HCT116 (cell line): ENCODE measurements around the gene KLHL6. TPM values are rescaled to one million over a fixed set of nuclear protein-coding genes. Genes with fewer than 3 reads are reported as not detected.

Experiments used
- ATAC-seq: fragments of 200-7000 bp; cut with Tn5 transposase; 2 replicates; pipeline ENCODE4 v1.9.1; 2020; ENCODE audit warnings: mild to moderate bottlenecking, moderate library complexity
- BruUV-seq: library from RNA; stranded (reverse); fragments of 400-500 nt; replicated peaks from 2 replicates; lab custom pipeline; 2021; lab: Mats Ljungman, UMichigan
- CTCF ChIA-PET: fragments of 300-600 bp; sonication (Branson Sonifier 250); formaldehyde crosslinking; loops from one replicate; lab custom pipeline; 2021; ENCODE audit warnings: antibody characterized with exemption; lab: Charles Lee
- POLR2A ChIA-PET: fragments of 300-600, 350-600 bp; sonication (Branson Sonifier 250); formaldehyde crosslinking; loops from one replicate; lab custom pipeline; 2021; ENCODE audit warnings: antibody characterized with exemption; lab: Charles Lee
- RAD21 ChIA-PET, 2 experiments: fragments of 300-600 bp; sonication (Branson Sonifier 250); formaldehyde crosslinking; loops; one replicate each; lab custom pipeline; 2023; ENCODE audit warnings: low total read pairs in 2 of 2; ENCODE audit not compliant: uncharacterized antibody in 2 of 2, unreplicated experiment in 2 of 2, low non-redundant PET in 1 of 2; lab: Charles Lee
- DNase-seq: peaks from one replicate; pipeline ENCODE4 v3.0.0-alpha.2; 2010; ENCODE audit warnings: low read depth, low spot score
- H2AFZ ChIP-seq: fragments of 200-600 bp; shearing (Covaris generic), sonication (generic); 2 replicates; pipeline ENCODE4 v1.6.1; 2017; ENCODE audit warnings: low read depth, mixed run types, mixed read lengths, antibody characterized with exemption, low read length; ENCODE audit not compliant: poor library complexity, severe bottlenecking
- H3K27ac ChIP-seq: 2 replicates; pipeline ENCODE4 v1.5.1; 2012; ENCODE audit warnings: low read depth, low read length
- H3K27me3 ChIP-seq: fragments of 200-600 bp; sonication (generic); 2 replicates; pipeline ENCODE4 v1.6.1; 2016; ENCODE audit warnings: mixed run types, low read length, mixed read lengths; ENCODE audit not compliant: insufficient read depth
- H3K36me3 ChIP-seq, 2 experiments: fragments of 200-500 bp in 1 of 2; fragments of 200-600 bp in 1 of 2; sonication (Bioruptor generic) in 1 of 2; sonication (generic) in 1 of 2; 2 replicates each; pipeline versions ENCODE4 v1.5.1 to v1.6.1; 2014 to 2016; ENCODE audit warnings: low read length in 2 of 2, inconsistent platforms in 1 of 2, mixed read lengths in 1 of 2, mixed run types in 1 of 2; ENCODE audit not compliant: insufficient read depth in 2 of 2, control insufficient read depth in 1 of 2
- H3K4me1 ChIP-seq, 2 experiments: fragments of 200-600 bp in 1 of 2; sonication (generic) in 1 of 2; 2 replicates each; pipeline versions ENCODE4 v1.5.1 to v1.6.1; 2012 to 2017; ENCODE audit warnings: low read length in 2 of 2, inconsistent platforms in 1 of 2, mild to moderate bottlenecking in 1 of 2, mixed read lengths in 1 of 2, mixed run types in 1 of 2, moderate library complexity in 1 of 2; ENCODE audit not compliant: insufficient read depth in 2 of 2, control insufficient read depth in 1 of 2
- H3K4me2 ChIP-seq: fragments of 200-600 bp; sonication (generic); 2 replicates; pipeline ENCODE4 v1.6.1; 2017; ENCODE audit warnings: mixed run types, low read length, mixed read lengths
- H3K4me3 ChIP-seq, 2 experiments: fragments of 200-600 bp in 1 of 2; sonication (generic) in 1 of 2; replicated peaks in 1 of 2; 2 replicates each; pipeline ENCODE4 v1.5.1; 2011 to 2016; ENCODE audit warnings: low read length in 2 of 2, control low read depth in 1 of 2, low read depth in 1 of 2, mild to moderate bottlenecking in 1 of 2, mixed read lengths in 1 of 2, mixed run types in 1 of 2
- H3K79me2 ChIP-seq: fragments of 200-600 bp; sonication (generic); 2 replicates; pipeline ENCODE4 v1.6.1; 2017; ENCODE audit warnings: mild to moderate bottlenecking, mixed run types, low read length, moderate library complexity, mixed read lengths; ENCODE audit not compliant: insufficient read depth
- H3K9ac ChIP-seq: fragments of 200-600 bp; sonication (generic); 2 replicates; pipeline ENCODE4 v1.6.1; 2016; ENCODE audit warnings: low read length, mixed read lengths
- H3K9me2 ChIP-seq: fragments of 200-600 bp; sonication (generic), shearing (Covaris generic); 2 replicates; pipeline ENCODE4 v1.6.1; 2017; ENCODE audit warnings: mixed run types, mild to moderate bottlenecking, moderate library complexity; ENCODE audit not compliant: insufficient read depth
- H3K9me3 ChIP-seq, 2 experiments: fragments of 200-500 bp in 1 of 2; fragments of 200-600 bp in 1 of 2; sonication (Bioruptor generic) in 1 of 2; sonication (generic) in 1 of 2; 2 replicates each; pipeline ENCODE4 v1.6.1; 2014 to 2017; ENCODE audit warnings: low read length in 2 of 2, mixed read lengths in 2 of 2, inconsistent platforms in 1 of 2, low read depth in 1 of 2, mild to moderate bottlenecking in 1 of 2, mixed run types in 1 of 2, moderate library complexity in 1 of 2; ENCODE audit not compliant: control insufficient read depth in 1 of 2, insufficient read depth in 1 of 2
- H4K20me1 ChIP-seq: fragments of 200-600 bp; sonication (generic), shearing (Covaris generic); 2 replicates; pipeline ENCODE4 v1.6.1; 2017; ENCODE audit warnings: mixed run types, mild to moderate bottlenecking, moderate library complexity; ENCODE audit not compliant: insufficient read depth
- ATF3 ChIP-seq: IDR thresholded peaks from 2 replicates; pipeline ENCODE4 v1.6.1; 2012
- CBX3 ChIP-seq: IDR thresholded peaks from 2 replicates; pipeline ENCODE4 v1.6.1; 2012; ENCODE audit warnings: low read depth
- ELF1 ChIP-seq: IDR thresholded peaks from 2 replicates; pipeline ENCODE4 v1.6.1; 2012; ENCODE audit warnings: low read depth, borderline replicate concordance
- EZH2 ChIP-seq: fragments of 200-600 bp; sonication (generic); IDR thresholded peaks from 2 replicates; pipeline ENCODE4 v1.6.1; 2017; ENCODE audit warnings: antibody characterized with exemption, mixed run types
- EZH2phosphoT487 ChIP-seq: fragments of 200-600 bp; IDR thresholded peaks from 2 replicates; pipeline ENCODE4 v1.6.1; 2018; ENCODE audit warnings: antibody characterized with exemption, borderline replicate concordance
- JUND ChIP-seq: IDR thresholded peaks from 2 replicates; pipeline ENCODE4 v1.6.1; 2012
- MAX ChIP-seq: IDR thresholded peaks from 2 replicates; pipeline ENCODE4 v1.6.1; 2012
- POLR2A ChIP-seq: IDR thresholded peaks from 2 replicates; pipeline ENCODE4 v1.7.0; 2011; ENCODE audit warnings: borderline replicate concordance; ENCODE audit not compliant: insufficient read depth, insufficient read length; ENCODE audit errors: extremely low read depth
- POLR2AphosphoS5 ChIP-seq: IDR thresholded peaks from 2 replicates; pipeline ENCODE4 v1.6.1; 2011; ENCODE audit warnings: mild to moderate bottlenecking, low read depth, low read length, moderate library complexity
- RAD21 ChIP-seq: IDR thresholded peaks from 2 replicates; pipeline ENCODE4 v1.6.1; 2012; ENCODE audit warnings: low read depth, mild to moderate bottlenecking
- SIN3A ChIP-seq: IDR thresholded peaks from 2 replicates; pipeline ENCODE4 v1.6.1; 2012; ENCODE audit warnings: low read depth
- SP1 ChIP-seq: IDR thresholded peaks from 2 replicates; pipeline ENCODE4 v1.6.1; 2012; ENCODE audit warnings: low read depth
- TCF7L2 ChIP-seq: IDR thresholded peaks from 2 replicates; pipeline ENCODE4 v1.7.0; 2011; ENCODE audit warnings: borderline replicate concordance, inconsistent platforms; ENCODE audit not compliant: insufficient read depth, insufficient read length; ENCODE audit errors: extremely low read depth
- YY1 ChIP-seq: IDR thresholded peaks from 2 replicates; pipeline ENCODE4 v1.6.1; 2011; ENCODE audit warnings: low read length, low read depth, moderate library complexity, mild to moderate bottlenecking; ENCODE audit not compliant: insufficient replicate concordance; ENCODE audit errors: extremely low read depth
- ZBTB33 ChIP-seq: IDR thresholded peaks from 2 replicates; pipeline ENCODE4 v1.6.1; 2011; ENCODE audit warnings: mild to moderate bottlenecking, low read length, moderate library complexity; ENCODE audit not compliant: insufficient replicate concordance; ENCODE audit errors: extremely low read depth
- ZNF274 ChIP-seq: fragments of 200-500 bp; sonication (Bioruptor generic); IDR thresholded peaks from 2 replicates; pipeline ENCODE4 v1.6.1; 2014; ENCODE audit warnings: mild to moderate bottlenecking, low read depth, low read length, inconsistent platforms
- intact Hi-C: fragments of 100-400 bp; cut with micrococcal nuclease; formaldehyde crosslinking; loops from 2 replicates; pipeline ENCODE4 v1.10.0; 2022
- total RNA-seq: library from RNA; stranded (reverse); gene quantifications from one replicate; pipeline ENCODE4 v1.2.1, GENCODE V29; 2021; ENCODE audit not compliant: unreplicated experiment
- TF ChIP-seq, protein P1 (sequence below): IDR thresholded peaks from 2 replicates; pipeline ENCODE4 v1.6.1; 2012; ENCODE audit warnings: low read depth

KLHL6 gene
- total RNA-seq, 1 experiment from 2014 or later = 0.15 TPM

DNA sequence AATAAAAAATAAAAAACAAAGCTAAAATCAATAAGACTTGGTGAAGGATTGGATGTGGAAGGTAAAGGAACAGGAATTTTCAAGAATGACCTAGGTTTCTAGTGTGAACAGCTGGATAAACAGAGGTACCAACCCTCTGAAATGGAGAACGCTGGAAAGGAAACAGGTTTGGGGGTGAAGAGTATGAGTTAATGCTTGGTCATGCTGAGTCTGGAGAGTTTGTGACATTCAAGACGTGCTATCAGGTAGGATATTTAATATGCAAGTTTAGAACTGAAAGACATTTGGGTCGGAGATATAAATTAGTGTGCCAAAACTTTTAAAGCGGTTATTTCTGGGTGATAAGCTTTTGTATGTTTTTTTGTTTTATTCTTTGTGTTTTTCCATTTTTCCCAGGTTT, 11.4 kb upstream of the KLHL6 start:
- no peaks in the 10 kb centered on the region for H3K9me2 ChIP-seq
- H3K27me3 ChIP-seq = no peaks in the 10 kb centered on the region
- no peaks in the 10 kb centered on the region for H3K79me2 ChIP-seq
- TF ChIP-seq MAX (no peak), SP1 (no peak), POLR2AphosphoS5 (no peak), ZBTB33 (no peak), JUND (no peak), ATF3 (no peak), EZH2phosphoT487 (no peak), SIN3A (no peak), ZNF274 (no peak), EZH2 (no peak), YY1 (no peak), POLR2A (no peak), ELF1 (no peak), TCF7L2 (no peak), RAD21 (no peak), CBX3 (no peak)
- TF ChIP-seq, protein P1, sequence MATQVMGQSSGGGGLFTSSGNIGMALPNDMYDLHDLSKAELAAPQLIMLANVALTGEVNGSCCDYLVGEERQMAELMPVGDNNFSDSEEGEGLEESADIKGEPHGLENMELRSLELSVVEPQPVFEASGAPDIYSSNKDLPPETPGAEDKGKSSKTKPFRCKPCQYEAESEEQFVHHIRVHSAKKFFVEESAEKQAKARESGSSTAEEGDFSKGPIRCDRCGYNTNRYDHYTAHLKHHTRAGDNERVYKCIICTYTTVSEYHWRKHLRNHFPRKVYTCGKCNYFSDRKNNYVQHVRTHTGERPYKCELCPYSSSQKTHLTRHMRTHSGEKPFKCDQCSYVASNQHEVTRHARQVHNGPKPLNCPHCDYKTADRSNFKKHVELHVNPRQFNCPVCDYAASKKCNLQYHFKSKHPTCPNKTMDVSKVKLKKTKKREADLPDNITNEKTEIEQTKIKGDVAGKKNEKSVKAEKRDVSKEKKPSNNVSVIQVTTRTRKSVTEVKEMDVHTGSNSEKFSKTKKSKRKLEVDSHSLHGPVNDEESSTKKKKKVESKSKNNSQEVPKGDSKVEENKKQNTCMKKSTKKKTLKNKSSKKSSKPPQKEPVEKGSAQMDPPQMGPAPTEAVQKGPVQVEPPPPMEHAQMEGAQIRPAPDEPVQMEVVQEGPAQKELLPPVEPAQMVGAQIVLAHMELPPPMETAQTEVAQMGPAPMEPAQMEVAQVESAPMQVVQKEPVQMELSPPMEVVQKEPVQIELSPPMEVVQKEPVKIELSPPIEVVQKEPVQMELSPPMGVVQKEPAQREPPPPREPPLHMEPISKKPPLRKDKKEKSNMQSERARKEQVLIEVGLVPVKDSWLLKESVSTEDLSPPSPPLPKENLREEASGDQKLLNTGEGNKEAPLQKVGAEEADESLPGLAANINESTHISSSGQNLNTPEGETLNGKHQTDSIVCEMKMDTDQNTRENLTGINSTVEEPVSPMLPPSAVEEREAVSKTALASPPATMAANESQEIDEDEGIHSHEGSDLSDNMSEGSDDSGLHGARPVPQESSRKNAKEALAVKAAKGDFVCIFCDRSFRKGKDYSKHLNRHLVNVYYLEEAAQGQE = no peak
- H2AFZ ChIP-seq = no peak overlapping the region
- BruUV-seq = no TSS peak
- DNase-seq (no peak), ATAC-seq (no peak)
- H3K9me3 ChIP-seq = no peaks in the 10 kb centered on the region
- intact Hi-C loops = no loop called here
- H3K4me2 ChIP-seq = no peak overlapping the region
- ChIA-PET CTCF (no interaction called here), RAD21 (no interaction called here), POLR2A (interaction anchor here (0.6 kb wide), 1 partner anchor 198 kb away, joined by 4 read pairs; no protein-coding TSS in a partner anchor)
- H3K9ac ChIP-seq = no peak overlapping the region
- H3K4me3 ChIP-seq = no peak overlapping the region
- H3K27ac ChIP-seq = no peak overlapping the region
- H4K20me1 ChIP-seq = no peaks in the 10 kb centered on the region
- H3K36me3 ChIP-seq = no peaks in the 10 kb centered on the region
- no peaks in the 10 kb centered on the region for H3K4me1 ChIP-seq
